ENCODE data around the gene NEB.

Gene NEB

DNA sequence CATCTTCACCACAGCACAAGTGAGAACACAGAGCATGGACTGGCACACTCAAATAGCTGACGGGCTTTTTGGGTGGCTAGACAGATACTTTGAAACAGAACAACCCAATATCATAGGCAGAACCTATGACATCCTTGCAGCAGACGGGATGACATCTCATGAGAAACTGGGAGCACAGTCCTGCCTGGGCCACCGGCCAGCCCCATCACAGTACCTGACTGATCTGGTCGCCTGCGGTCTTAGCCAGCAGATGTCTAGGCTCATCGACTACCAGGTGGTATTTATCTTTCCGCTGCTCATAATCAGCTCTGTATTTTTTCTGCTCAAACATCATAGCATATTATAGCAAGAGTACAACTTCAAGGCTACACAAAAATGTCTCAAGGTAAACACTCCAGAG, 200.3 kb downstream of the NEB start:
- no peak for DNase-seq

DNA sequence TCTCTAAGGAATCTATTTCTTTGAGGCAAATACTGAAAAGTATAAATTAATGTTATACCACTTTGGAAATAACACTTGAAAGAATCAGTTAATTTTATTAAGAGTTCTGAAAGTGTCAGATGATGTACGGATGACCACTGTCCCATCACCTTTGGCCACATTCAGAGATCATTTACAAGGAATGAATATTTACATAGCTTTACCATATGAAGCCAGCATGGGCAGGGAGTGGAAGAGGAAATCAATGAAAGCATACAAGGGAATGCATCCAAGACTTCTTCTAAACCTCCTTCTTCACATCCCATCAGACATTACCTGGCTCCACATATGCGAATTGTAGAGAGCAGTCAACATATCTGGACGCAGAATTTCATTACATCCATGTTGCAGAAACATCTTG, 201.1 kb downstream of the NEB start:
- DNase-seq, result no peak

DNA sequence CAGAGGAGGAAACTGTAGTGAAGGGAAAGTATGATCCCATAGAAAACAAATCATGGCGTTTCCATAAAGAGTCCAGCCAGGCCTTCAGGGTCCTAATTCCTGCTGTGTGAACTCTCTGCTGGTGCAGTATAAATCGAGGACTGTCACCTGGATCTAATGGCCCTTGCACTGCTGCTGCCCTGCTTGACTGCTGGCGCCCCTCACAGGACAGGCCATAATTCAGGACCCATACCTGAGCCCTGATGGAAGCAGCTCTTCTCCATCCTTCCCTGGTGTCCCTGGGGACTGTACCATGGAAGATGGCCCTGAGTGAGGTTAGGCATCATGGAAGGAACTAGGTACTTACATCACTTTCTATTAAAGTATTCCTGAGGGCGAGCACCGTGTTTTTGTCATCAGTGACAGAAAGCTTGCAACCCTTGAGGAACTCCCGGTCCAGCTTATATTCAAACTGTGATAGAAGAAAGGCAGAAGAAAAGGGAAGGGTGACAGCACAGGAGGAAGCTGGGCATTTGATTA, 207.6 kb downstream of the NEB start:
- DNase-seq, result no peak

DNA sequence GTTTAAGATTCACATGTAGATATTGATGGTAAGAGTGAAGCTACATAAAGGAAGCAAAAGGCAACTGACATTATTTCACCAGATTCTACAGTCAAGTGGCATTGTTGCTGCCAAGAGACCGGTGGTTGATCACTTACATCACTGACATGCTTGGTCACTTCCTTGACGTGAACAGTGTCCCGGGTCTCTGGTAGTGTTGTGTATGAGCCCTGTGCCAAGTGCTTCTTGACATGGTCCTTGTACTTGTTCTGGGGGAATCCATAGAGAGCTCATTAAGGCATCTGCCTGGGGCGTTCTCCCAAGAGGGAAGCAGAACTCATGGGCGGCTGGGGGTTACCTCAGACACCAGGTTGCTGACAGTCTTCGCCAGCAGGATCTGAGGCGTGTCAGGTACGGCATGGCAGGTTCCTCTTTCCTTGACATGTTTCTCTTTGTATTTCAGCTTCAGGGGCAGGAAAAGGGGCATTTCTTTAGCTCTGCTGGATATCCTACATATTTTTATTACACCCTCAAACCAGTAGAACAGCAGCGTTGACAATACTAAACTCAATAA, 208.4 kb downstream of the NEB start:
- DNase-seq, result no peak

DNA sequence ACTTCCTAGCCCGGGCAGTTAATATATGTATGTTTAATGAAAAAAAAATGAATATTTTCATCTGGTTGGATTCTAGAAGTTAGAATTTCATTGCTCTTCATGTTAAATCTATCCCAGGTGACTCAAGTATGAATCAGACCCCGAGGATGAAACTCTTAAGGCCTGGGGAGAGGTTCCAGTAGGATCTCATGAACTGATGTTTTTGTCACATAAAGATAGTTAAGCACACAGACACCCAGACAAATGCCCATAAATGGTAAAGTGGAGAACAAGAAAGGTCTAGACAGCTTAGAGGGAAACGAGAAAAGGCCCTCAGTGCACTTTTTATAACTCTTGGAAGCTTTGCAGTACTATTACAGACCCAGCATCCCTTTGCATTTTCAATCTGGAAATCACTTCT, 210.4 kb downstream of the NEB start:
- DNase-seq, result no peak

DNA sequence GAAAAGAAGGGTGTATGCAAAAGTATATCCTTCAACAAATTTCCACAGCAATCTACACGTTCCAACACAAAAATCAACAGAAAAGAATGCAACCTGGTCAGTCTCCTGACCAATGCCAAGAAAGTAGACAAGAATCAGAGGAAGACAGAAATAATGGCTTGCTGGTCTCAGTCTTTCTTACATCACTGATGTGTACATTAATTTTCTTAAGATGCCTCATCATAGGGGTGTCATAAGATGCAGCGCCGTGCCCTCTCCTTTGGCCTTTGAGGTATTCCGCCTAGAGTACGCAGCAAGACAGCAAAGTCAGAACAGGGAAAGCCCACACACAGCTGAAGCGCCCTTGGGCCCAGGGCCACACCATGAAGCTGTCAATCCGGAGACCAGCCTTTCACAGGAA, 211.7 kb downstream of the NEB start:
- DNase-seq, result no peak

DNA sequence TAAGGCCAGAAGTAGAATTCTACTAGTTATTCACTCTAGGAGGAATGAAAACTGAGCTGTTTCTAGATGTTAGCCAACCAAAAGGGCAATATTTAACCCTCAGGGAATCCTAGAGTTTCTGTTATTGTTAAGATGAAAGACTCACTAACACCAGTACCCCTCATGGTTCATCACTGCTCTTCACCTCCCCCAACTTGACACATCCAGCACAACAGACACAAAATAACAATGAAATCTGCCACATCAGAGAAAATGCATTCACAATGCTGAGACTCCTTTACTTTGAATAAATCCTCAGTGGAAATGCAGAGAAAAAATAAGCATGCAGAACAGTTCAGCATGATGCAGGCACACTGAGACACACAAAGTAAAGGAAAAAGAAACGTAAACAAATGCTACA, 213.3 kb downstream of the NEB start:
- DNase-seq, result no peak

DNA sequence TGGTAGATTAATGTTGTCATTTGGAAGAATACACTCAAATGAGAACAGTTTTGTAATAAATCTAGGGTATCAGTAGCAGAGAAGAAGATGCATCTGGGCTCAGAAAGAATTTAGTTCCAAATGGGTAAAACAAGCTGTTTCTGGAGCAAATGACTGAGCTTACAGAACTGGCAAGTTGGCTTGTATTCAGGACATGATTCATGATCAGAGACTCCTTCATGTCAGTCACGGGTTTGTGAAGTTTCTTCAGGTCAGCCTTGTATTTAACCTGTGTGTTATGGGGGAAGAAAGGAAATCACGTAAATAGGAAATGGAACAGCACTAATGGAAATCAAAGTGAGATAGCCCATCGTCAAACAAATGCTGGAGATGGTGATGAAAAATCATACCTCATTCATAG, 215.5 kb downstream of the NEB start:
- DNase-seq, result no peak

DNA sequence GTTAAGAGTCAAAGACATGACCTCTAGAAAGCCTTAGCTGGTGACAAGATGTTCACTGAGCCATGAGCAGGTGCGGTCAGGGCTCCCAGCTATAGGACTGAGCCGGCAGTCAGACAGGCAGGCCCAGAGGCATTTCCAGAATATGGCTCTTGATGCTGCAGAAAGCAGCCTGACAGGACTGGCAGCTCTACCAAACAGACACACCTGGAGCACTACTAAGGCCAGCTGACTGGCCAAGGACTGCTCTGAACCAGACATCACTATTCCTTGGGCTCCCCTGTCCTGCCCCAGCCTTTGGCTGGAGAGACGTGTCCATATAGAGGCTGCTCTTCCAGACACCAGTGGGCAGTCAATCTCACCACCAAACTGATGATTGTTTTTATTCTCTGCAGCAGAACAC, 225.8 kb downstream of the NEB start:
- DNase-seq, result no peak

DNA sequence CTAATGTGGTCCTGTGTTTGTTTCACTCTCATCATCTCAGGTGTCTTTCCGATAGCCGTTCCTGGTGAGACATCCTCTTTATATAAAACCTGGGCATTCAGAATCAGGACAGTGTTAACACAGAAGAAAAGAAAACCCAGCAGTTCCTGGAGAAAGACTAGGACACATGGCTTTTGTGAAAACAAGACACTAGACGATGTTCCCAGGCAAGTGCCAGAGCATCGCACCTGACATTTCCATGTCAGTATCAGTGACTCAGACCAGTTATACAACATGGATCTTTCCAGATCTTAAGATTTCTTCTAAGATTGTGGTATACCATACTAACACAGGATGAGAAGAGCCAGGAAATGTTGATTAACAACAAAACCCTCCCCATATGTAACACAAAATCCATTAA, 228.1 kb downstream of the NEB start:
- no peak for DNase-seq

DNA sequence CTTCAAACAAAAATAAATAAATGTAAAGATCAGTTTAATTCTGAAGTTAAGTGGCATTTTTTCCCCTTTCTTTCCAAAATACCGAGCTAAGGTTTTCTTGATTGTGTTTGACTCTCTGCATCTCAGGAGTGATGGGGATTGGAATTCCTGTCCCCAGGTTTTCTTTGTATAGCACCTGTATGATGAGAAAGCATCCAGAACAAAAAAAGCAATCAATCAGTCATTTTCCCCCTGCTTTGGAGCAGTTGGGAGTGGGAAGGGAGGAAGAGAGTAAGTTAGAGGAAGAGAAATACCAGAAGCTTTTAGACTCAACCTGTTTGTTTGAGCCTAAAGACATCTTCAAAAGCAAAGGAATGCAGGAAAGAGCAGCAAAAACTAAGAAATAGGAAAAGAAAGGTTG, 236.1 kb downstream of the NEB start:
- no peak for DNase-seq

DNA sequence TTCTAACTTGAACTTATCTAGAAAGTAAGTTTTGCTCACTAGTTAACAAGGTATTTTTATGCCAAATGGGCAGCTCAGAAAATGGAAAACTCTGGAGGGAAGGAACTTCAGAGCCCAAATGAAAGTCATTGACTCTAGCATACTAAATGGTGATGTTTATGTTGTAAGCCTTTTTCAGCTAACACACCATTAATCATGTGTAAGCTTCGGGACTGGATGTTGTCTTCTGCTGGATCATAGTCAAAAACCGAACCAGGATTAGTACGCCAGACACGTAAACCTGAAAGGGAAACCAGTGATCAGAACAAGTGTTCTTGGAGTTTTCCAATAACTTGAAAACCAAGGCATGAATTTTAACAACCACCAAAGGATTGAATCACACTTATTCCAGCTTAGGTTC, 242.8 kb downstream of the NEB start:
- no peak for DNase-seq

DNA sequence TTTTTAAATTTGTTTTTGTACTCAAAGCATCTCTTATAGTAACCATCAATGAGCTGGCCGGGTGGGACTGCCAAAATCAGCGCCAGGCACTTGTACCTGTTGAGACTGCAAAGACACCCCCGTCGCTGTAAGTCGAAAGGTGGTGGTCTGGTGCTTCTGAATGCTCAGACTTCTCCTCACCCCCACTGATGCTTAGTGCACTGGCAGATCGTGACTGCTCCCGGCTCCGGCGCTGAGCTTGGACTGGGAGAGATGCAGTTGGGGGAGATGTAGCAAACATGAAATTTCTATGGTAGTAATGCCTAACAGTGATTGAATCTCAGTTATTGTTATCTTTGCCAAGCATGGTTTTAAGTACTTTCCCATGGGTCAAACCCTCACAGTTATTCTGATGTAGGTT, 244.0 kb downstream of the NEB start:
- DNase-seq, result no peak

DNA sequence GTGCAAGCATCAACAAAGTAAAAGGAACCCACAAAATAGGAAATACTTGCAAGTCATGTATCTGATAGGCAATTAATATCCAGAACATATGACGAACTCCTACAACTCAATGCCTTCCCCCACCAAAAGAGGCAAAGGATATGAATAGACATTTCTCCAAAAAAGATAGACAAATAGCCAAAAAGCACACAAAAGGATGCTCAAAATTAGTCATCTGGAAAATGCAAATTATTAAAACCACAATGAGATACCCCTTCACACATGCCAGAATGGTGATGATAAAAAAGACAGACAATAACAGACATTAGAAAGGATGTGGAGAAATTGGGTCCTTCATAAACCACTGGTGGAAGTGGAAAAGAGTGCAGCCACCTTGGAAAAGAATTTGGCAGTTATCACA, 248.2 kb downstream of the NEB start:
- DNase-seq, result no peak

DNA sequence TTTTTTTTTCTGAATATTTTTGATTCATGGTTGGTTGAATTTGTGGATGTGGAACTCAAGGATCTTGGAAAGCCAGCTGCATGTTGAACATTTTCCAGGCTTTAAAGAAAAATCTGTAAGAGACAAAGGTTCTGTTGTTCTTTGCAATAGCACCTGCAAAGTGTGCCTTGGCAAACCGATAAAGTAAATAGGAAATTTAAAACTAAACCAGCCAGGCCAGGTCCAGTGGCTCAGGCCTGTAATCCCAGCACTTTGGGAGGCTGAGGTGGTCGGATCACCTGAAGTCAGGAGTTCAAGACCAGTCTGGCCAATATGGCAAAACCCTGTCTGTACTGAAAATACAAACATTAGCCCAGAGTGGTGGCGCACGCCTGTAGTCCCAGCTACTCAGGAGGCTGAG, 250.2 kb downstream of the NEB start:
- DNase-seq, result no peak

DNA sequence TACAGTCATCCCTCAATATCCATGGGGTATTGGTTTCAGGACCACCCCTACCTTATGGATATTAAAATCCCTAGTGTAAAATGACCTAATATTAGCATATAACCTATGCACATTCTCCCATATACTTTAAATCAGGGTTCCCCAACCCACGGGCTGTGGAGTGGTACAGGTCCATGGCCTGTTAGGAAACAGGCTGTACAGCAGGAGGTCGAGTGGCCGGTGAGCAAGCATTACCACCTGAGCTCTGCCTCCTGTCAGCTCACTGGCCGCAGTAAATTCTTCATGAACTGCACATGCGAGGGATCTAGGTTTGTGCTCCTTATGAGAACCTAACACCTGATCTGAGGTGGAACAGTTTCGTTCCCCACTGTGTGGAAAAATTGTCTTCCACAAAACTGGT, 250.7 kb downstream of the NEB start:
- DNase-seq, result no peak

DNA sequence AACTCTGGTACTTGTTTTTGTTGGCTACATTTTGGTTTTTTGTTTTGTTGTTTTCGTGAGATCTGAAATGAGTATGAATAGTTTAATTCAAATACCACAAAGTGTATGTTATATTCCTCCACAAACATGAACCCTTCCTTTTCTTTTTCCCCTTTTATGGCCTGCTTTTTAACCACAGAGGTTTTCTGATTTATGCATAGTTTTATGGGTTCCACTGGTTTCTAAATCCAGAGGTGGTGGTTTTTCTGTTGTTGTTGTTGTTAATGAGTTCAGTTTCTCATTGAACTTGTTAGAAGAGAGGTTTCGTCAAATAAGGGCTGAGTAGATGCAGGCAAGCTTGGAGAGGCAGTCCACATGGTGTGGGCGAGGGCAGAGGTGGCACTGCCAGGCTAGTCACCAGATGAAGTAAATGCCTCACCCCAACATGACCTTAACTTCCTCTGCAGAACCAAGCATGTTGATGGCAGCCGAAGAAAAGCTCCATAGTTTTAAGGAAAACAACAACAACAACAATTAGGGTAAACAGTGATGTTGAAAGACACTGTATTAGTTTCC, 252.0 kb downstream of the NEB start:
- no peak for DNase-seq

DNA sequence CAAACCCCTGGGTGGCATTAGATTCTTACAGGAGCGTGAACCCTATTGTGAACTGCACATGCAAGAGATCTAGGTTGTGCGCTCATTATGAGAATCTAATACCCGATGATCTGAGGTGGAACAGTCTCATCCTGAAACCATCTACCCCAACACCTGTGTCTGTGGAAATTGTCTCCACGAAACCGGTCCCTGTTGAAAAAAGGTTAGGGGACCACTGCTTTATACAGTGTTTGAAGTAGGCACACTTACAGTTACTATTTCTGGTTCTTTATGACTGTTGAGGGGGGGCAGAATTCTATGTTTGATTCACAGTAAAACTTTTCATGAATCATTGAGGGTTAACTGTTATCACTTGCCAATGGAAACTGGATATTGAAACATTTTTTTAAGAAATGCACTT, 252.5 kb downstream of the NEB start:
- no peak for DNase-seq

DNA sequence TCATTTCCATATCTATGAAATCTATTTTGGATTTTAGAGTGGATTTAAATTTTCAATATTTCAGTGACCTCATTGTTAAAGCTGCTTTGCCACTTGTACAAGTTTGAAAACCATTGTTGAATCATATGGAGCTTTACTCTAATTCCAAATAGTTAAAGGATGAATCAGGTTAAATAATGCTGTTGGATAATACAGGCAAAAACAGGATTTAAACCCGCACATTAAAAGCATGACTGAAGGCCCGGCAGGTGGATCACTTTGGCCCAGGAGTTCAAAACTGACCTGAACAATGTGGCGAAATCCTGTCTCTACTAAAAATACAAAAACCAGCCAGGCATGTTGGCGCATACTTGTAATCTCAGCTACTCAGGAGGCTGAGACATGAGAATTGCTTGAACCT, 256.3 kb downstream of the NEB start:
- no peak for DNase-seq

DNA sequence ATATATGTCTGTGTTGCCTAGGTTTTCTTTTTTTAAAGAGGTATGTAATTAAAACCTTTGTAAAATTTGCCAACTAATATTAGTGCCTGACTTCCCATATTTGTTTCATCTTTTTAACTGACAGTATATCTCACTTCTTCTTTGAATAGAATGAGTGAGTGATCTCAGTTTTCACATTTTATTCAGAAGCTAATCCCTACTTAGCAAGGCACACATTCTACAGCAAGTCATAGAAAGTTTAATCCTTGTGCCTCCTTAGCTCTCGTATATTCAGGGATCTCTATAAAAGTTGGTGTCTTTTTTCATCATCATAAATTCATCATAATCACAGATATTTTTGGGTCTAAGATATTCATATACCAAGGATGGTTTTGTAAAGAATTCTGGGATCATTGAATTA, 258.0 kb downstream of the NEB start:
- no peak for DNase-seq

DNA sequence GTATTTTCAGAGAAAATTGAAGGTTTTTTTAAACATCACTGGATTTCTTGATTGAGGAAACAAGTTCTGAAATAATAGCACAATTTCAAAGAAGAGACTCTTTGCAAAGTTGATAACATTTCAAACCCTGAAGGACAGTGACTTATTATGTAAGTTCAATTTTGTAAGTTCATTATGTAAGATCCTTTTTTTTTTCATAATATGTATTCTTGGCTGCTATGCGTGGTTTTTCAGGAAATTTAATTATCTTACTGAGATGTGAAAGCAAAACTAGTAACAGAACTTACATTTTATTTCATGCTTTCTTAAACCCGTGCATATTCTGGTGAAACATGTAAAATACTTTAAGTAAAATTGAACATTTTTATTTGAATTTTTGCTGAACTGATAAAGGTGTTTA, 259.2 kb downstream of the NEB start:
- no peak for DNase-seq

DNA sequence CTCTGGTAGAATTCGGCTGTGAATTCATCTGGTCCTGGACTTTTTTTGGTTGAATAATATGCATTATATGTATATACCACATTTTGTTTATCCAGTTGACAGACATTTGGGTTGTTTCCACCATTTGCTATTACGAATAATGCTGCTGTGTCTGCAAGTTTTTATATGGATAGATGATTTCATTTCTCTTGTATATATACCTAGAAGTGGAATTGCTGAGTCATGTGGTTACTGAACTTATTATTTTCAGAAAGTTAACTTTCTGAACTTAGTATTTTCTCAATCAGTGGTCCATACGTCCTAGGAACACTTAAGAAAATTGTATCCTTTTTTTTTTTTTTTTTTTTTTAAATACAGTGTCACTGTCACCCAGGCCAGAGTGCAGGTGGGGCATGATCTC, 261.3 kb downstream of the NEB start:
- DNase-seq, result no peak

DNA sequence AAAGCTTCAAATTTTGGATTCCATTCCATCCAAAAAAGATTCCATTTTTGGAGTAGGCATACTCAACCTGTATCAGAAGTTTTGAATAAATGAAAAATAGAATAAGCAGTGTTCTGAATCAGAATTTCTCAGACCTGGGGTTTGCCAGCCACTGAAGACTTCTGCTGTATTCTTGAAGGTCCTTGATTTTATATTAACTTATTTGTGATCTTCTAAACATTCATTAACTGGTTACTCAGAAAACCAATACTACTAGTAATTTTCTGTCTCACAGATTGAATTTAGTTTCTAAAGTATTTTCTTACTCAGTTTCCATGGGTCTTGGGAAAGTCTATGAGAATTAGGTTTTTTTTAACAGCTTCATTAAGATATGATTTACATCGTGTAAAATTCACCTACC, 263.7 kb downstream of the NEB start:
- no peak for DNase-seq

DNA sequence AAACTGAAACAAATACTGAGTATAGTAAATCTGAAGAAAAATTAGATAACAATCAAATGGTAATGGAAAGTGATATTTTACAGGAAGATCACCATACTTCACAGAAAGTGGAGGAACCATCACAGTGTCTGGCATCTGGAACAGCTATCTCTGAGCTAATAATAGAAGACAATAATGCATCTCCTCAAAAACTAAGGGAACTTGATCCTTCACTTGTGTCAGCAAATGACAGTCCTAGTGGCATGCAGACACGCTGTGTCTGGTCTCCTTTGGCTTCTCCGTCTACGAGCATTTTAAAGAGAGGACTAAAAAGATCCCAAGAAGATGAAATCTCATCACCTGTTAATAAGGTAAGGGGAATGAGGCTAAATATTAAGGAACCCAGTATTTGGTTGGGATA, 268.5 kb downstream of the NEB start:
- DNase-seq, result no peak

DNA sequence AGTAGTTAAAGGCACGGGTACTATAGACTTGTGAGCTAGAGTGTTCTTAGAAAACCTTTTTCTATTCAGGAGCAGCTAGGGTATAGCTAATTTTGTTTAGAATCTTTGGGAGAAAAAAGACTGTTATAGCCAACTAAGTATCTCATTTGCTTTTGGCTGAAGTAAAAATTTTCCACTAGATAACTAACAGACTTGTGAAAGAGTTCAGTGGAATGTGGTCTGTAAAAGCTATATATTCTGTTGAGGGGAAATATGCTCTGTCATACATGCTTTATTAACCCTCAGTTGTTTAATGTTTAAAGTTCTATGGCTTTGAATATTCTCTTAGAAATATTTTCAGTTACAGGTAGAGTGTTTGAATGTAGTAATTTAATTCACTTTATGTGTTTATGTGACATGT, 274.9 kb downstream of the NEB start:
- no peak for DNase-seq

DNA sequence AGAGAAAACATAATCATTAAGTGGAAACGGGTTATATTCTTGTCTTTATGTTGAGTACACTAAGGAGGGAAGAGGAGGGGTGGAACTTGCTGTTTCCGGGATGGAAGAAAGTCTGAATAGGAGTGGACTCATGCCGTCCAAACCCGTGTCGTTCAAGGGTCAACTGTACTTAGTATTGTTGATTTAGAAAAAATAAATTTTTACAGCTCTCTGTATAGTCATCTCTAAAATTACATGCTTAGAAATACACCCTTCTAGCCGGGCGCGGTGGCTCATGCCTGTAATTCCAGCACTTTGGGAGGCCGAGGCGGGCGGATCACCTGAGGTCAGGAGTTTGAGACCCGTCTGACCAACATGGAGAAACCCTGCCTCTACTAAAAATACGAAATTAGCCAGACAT, 295.1 kb downstream of the NEB start:
- DNase-seq, result no peak

Data from NCI-H2029 treated with DMSO at 0.1 percent for 48 hours (cell line).